Neural cell (in vitro differentiated cells): Measurements from ENCODE around the gene PGM2L1. TPM values are rescaled to one million over a fixed set of nuclear protein-coding genes. Genes with fewer than 3 reads are reported as not detected.

Experiments used
- H2AFZ ChIP-seq: fragments of 200-600, 300-800 bp; sonication (generic), shearing (Covaris generic); 2 replicates; pipeline ENCODE4 v1.6.0; 2014; ENCODE audit warnings: low read depth, mild to moderate bottlenecking, antibody characterized with exemption, low read length, moderate library complexity
- H3F3A ChIP-seq: fragments of 200-600 bp; shearing (Covaris generic); 2 replicates; pipeline ENCODE4 v1.6.1; 2016; ENCODE audit warnings: mild to moderate bottlenecking, moderate library complexity, mixed read lengths, antibody characterized with exemption, low read length; ENCODE audit not compliant: insufficient read depth, poor library complexity, severe bottlenecking
- H3K27ac ChIP-seq: fragments of 200-600, 300-800 bp; sonication (generic), shearing (Covaris generic); 2 replicates; pipeline ENCODE4 v1.5.1; 2014; ENCODE audit warnings: mild to moderate bottlenecking, low read length, moderate library complexity
- H3K27me3 ChIP-seq: fragments of 300-800, 200-600 bp; sonication (generic), shearing (Covaris generic); 2 replicates; pipeline ENCODE4 v1.6.0; 2014; ENCODE audit warnings: mild to moderate bottlenecking, low read depth, low read length, moderate library complexity; ENCODE audit not compliant: insufficient read depth
- H3K36me3 ChIP-seq: fragments of 300-800, 200-600 bp; sonication (generic), shearing (Covaris generic); 2 replicates; pipeline ENCODE4 v1.5.1; 2014; ENCODE audit warnings: mild to moderate bottlenecking, antibody characterized with exemption, low read length, moderate library complexity; ENCODE audit not compliant: insufficient read depth
- H3K4me2 ChIP-seq: fragments of 300-800, 200-600 bp; sonication (generic), shearing (Covaris generic); 2 replicates; pipeline ENCODE4 v1.6.0; 2014; ENCODE audit warnings: mild to moderate bottlenecking, low read length
- H3K4me3 ChIP-seq: fragments of 300-800, 200-600 bp; sonication (generic), shearing (Covaris generic); 2 replicates; pipeline ENCODE4 v1.5.1; 2014; ENCODE audit warnings: mild to moderate bottlenecking, low read length, moderate library complexity
- H3K79me2 ChIP-seq: fragments of 200-600 bp; shearing (Covaris generic); replicated peaks from 2 replicates; pipeline ENCODE4 v1.6.0; 2014; ENCODE audit warnings: mild to moderate bottlenecking, low read length, moderate library complexity; ENCODE audit not compliant: insufficient read depth
- H3K9ac ChIP-seq: fragments of 300-800, 200-600 bp; sonication (generic), shearing (Covaris generic); 2 replicates; pipeline ENCODE4 v1.6.1; 2016; ENCODE audit warnings: mild to moderate bottlenecking, low read length, mixed read lengths
- H3K9me2 ChIP-seq: fragments of 200-600 bp; shearing (Covaris generic); 2 replicates; pipeline ENCODE4 v1.6.1; 2016; ENCODE audit warnings: mild to moderate bottlenecking, low read length, mixed read lengths; ENCODE audit not compliant: insufficient read depth
- H3K9me3 ChIP-seq: fragments of 200-600, 300-800 bp; sonication (generic), shearing (Covaris generic); 2 replicates; pipeline ENCODE4 v1.6.1; 2016; ENCODE audit warnings: mild to moderate bottlenecking, mixed run types, low read length, moderate library complexity, mixed read lengths
- H4K20me1 ChIP-seq: fragments of 200-600 bp; shearing (Covaris generic); 2 replicates; pipeline ENCODE4 v1.6.1; 2016; ENCODE audit warnings: mild to moderate bottlenecking, mixed run types; ENCODE audit not compliant: insufficient read depth
- CTCF ChIP-seq: fragments of 450-650 bp; IDR thresholded peaks from 2 replicates; pipeline ENCODE4 v1.5.1; 2014; ENCODE audit warnings: antibody characterized with exemption, mild to moderate bottlenecking, moderate library complexity; ENCODE audit not compliant: poor library complexity, severe bottlenecking
- EP300 ChIP-seq: fragments of 450-650 bp; conservative IDR thresholded peaks from 2 replicates; pipeline ENCODE4 v1.6.1; 2014; ENCODE audit warnings: antibody characterized with exemption, mild to moderate bottlenecking, moderate library complexity; ENCODE audit not compliant: poor library complexity, severe bottlenecking
- EZH2 ChIP-seq: fragments of 200-600, 300-800 bp; shearing (Covaris generic), sonication (generic); IDR thresholded peaks from 2 replicates; pipeline ENCODE4 v1.6.1; 2014; ENCODE audit warnings: antibody characterized with exemption, low read length, borderline replicate concordance, mild to moderate bottlenecking; ENCODE audit not compliant: insufficient read depth, poor library complexity, severe bottlenecking
- MXI1 ChIP-seq: fragments of 450-650 bp; conservative IDR thresholded peaks from 2 replicates; pipeline ENCODE4 v1.6.1; 2014; ENCODE audit warnings: antibody characterized with exemption, mild to moderate bottlenecking; ENCODE audit not compliant: poor library complexity, severe bottlenecking
- POLR2AphosphoS5 ChIP-seq: IDR thresholded peaks from 2 replicates; pipeline ENCODE4 v1.6.1; 2012
- RAD21 ChIP-seq: fragments of 450-650 bp; conservative IDR thresholded peaks from 2 replicates; pipeline ENCODE4 v1.6.1; 2014; ENCODE audit warnings: antibody characterized with exemption, mild to moderate bottlenecking, moderate library complexity
- REST ChIP-seq: IDR thresholded peaks from 2 replicates; pipeline ENCODE4 v1.6.1; 2012; ENCODE audit warnings: borderline replicate concordance
- SMC3 ChIP-seq: fragments of 450-650 bp; conservative IDR thresholded peaks from 2 replicates; pipeline ENCODE4 v1.6.1; 2014; ENCODE audit warnings: antibody characterized with exemption, mild to moderate bottlenecking, moderate library complexity; ENCODE audit not compliant: poor library complexity
- TAF1 ChIP-seq: IDR thresholded peaks from 2 replicates; pipeline ENCODE4 v1.6.1; 2012; ENCODE audit warnings: low read depth
- polyA minus RNA-seq: library from RNA; depleted of rRNA, polyadenylated mRNA; stranded (reverse); fragments of >200 nt; gene quantifications from 2 replicates; pipeline ENCODE4 v1.2.3, GENCODE V29; 2014
- polyA plus RNA-seq: library from polyadenylated mRNA; depleted of rRNA; stranded (reverse); fragments of >200 nt; gene quantifications from 2 replicates; pipeline ENCODE4 v1.2.3, GENCODE V29; 2014

Gene PGM2L1
- 89.2 and 95.0 TPM in 2 replicates for polyA plus RNA-seq
- 217 and 249 TPM in 2 replicates for polyA minus RNA-seq

GRCh38 chr11:74398244-74399159 is at the start of gene PGM2L1:
Gene PGM2L1 (minus strand): TSS chr11:74398433. CDS start chr11:74398161, 272 bp downstream.
- H3K9ac ChIP-seq, result peak within 1 kb of the TSS; percentile 97
- H3K27ac ChIP-seq, result peak within 1 kb of the TSS; percentile 87
- H3F3A ChIP-seq, result peaks cover 9% of the 10 kb centered on the region
- H3K4me3 ChIP-seq, result peak within 1 kb of the TSS; percentile 100
- peaks cover 43% of the 10 kb centered on the region for H3K79me2 ChIP-seq
- H3K36me3 ChIP-seq, result no peaks in the 10 kb centered on the region
- TF ChIP-seq EP300 (peak; percentile 46), EZH2 (no peak), POLR2AphosphoS5 (peak; percentile 83), SMC3 (no peak), CTCF (peak; percentile 18), MXI1 (peak; percentile 87), RAD21 (no peak), TAF1 (peak; percentile 72), REST (peak; percentile 78)
- H3K4me2 ChIP-seq, result peak within 1 kb of the TSS; percentile 86
- H4K20me1 ChIP-seq, result no peaks in the 10 kb centered on the region
- H2AFZ ChIP-seq, result peak within 1 kb of the TSS; percentile 89
- H3K9me3 ChIP-seq, result no peaks in the 10 kb centered on the region
- H3K27me3 ChIP-seq, result no peaks in the 10 kb centered on the region
- H3K9me2 ChIP-seq, result no peaks in the 10 kb centered on the region

- TF ChIP-seq POLR2AphosphoS5 (no peak), SMC3 (no peak), CTCF (no peak), EP300 (no peak), REST (no peak), RAD21 (no peak), EZH2 (no peak), MXI1 (no peak), TAF1 (no peak)
- H3K4me3 ChIP-seq, result no peak overlapping the region
- no peaks in the 10 kb centered on the region for H4K20me1 ChIP-seq
- no peaks in the 10 kb centered on the region for H3K27me3 ChIP-seq
- H3K9me2 ChIP-seq, result no peaks in the 10 kb centered on the region
- H3F3A ChIP-seq, result no peaks in the 10 kb centered on the region
- no peaks in the 10 kb centered on the region for H3K79me2 ChIP-seq
- no peak overlapping the region for H3K4me2 ChIP-seq
- H3K9me3 ChIP-seq, result no peaks in the 10 kb centered on the region
- no peak overlapping the region for H2AFZ ChIP-seq
- H3K27ac ChIP-seq, result no peak overlapping the region
- no peak overlapping the region for H3K9ac ChIP-seq
- H3K36me3 ChIP-seq, result no peaks in the 10 kb centered on the region
These were observed 49.5 kb upstream of the PGM2L1 start for GRCh38 chr11:74447720-74448119.
